ENCODE measurements around the gene RHCE. TPM values are rescaled to one million over a fixed set of nuclear protein-coding genes. Genes with fewer than 3 reads are reported as not detected.

RHCE gene
- total and polyA plus RNA-seq, 2 experiments from 2014 or later = 0.80 to 8.8 TPM

DNA sequence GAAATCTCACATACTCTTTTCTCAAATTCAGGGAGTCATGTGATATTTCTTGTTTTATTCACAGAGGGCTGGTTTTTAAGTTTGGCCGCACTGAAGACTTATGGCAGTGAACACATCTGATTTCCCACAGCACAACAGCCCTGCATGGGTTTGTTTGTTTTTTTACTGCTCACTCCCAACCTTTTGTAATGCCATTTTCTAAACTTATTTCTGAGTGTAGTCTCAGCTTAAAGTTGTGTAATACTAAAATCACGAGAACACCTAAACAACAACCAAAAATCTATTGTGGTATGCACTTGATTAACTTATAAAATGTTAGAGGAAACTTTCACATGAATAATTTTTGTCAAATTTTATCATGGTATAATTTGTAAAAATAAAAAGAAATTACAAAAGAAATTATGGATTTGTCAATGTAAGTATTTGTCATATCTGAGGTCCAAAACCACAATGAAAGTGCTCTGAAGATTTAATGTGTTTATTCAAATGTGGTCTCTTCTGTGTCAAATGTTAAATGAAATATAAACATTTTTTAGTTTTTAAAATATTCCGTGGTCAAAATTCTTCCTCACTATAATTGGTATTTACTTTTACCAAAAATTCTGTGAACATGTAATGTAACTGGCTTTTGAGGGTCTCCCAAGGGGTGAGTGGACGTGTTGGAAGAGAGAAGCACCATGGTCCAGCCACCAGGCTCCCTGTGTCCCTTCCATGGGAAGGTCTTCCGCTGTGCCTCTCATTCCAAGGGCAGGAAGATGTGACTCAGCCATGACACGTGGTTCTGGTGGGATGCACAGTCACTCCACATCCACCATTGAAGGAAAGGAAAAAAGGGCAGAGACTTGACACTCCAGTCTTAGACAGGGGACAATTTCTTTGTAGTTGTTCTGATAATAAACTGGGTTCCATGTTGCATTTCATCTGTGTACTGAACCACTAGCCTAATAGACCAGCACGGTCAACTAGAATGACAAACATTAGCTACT lies 59.7 kb downstream of the RHCE start:
- H3K27ac ChIP-seq = no peak overlapping the region

DNA sequence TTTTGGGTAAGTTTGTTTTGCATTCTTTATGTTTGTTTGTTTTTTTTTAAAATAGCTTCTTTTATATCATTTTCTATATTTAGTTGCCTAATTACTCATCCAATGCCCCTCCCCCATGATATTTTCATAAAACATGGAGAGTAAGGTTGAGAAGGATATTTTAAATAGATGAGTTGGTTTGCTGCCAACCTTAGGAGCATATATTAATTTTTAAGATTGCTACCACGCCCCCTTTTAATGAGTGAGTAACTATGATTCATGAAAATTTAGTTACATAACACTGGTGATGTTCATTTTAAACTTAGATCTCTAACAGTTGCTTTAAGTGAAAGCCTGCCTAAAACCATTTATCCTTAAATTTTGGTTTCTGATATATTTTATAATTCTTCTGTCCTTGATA lies 63.8 kb downstream of the RHCE start:
- H3K4me2 ChIP-seq = no peak overlapping the region
- no peaks in the 10 kb centered on the region for H3K79me2 ChIP-seq
- no peak overlapping the region for H3K4me3 ChIP-seq
- TF ChIP-seq EZH2phosphoT487 (IDR thresholded peaks at IDR 0.05; ENCODE audit: low read depth, severe bottlenecking, unreplicated experiment) (no peak), EZH2 (IDR thresholded peaks at IDR 0.05; ENCODE audit: borderline replicate concordance) (no peak)
- TF ChIP-seq, protein P1, sequence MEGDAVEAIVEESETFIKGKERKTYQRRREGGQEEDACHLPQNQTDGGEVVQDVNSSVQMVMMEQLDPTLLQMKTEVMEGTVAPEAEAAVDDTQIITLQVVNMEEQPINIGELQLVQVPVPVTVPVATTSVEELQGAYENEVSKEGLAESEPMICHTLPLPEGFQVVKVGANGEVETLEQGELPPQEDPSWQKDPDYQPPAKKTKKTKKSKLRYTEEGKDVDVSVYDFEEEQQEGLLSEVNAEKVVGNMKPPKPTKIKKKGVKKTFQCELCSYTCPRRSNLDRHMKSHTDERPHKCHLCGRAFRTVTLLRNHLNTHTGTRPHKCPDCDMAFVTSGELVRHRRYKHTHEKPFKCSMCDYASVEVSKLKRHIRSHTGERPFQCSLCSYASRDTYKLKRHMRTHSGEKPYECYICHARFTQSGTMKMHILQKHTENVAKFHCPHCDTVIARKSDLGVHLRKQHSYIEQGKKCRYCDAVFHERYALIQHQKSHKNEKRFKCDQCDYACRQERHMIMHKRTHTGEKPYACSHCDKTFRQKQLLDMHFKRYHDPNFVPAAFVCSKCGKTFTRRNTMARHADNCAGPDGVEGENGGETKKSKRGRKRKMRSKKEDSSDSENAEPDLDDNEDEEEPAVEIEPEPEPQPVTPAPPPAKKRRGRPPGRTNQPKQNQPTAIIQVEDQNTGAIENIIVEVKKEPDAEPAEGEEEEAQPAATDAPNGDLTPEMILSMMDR (IDR thresholded peaks at IDR 0.05; ENCODE audit: poor library complexity) = no peak
- H3K9me2 ChIP-seq (replicated peaks; ENCODE audit: insufficient read depth) = no peaks in the 10 kb centered on the region
- H2AFZ ChIP-seq = no peak overlapping the region
- H3K27me3 ChIP-seq = no peaks in the 10 kb centered on the region
- DNase-seq (ENCODE audit: low spot score) = no peak
- no peak overlapping the region for H3K27ac ChIP-seq
- H3K4me1 ChIP-seq (ENCODE audit: insufficient read depth) = no peaks in the 10 kb centered on the region
- H3K36me3 ChIP-seq (replicated peaks; ENCODE audit: insufficient read depth, low read depth) = no peaks in the 10 kb centered on the region
- WGBS (ENCODE audit: low lambda C conversion rate, missing lambda C conversion rate) = 100% methylated on average over 1 of the region's 1 CpG
- no peaks in the 10 kb centered on the region for H3K9me3 ChIP-seq (ENCODE audit: low read depth)
- H4K20me1 ChIP-seq (ENCODE audit: insufficient read depth, poor library complexity, severe bottlenecking) = no peaks in the 10 kb centered on the region

More for the DNA sequence above, 59.7 kb downstream of the RHCE start:
- Histone ChIP-seq H4K20me1 (ENCODE audit: insufficient read depth, poor library complexity, severe bottlenecking) (no peaks in the 10 kb centered on the region), H2AFZ (no peak overlapping the region), H3K27me3 (no peaks in the 10 kb centered on the region), H3K79me2 (no peaks in the 10 kb centered on the region), H3K4me3 (no peak overlapping the region), H3K9me2 (replicated peaks; ENCODE audit: insufficient read depth) (no peaks in the 10 kb centered on the region), H3K4me2 (no peak overlapping the region), H3K36me3 (replicated peaks; ENCODE audit: insufficient read depth, low read depth) (no peaks in the 10 kb centered on the region), H3K4me1 (ENCODE audit: insufficient read depth) (no peaks in the 10 kb centered on the region), H3K9me3 (ENCODE audit: low read depth) (no peaks in the 10 kb centered on the region)
- DNase-seq (ENCODE audit: low spot score) = no peak
- TF ChIP-seq, protein P1 (IDR thresholded peaks at IDR 0.05; ENCODE audit: poor library complexity) = no peak
- TF ChIP-seq EZH2 (IDR thresholded peaks at IDR 0.05; ENCODE audit: borderline replicate concordance) = no peak
- WGBS (ENCODE audit: low lambda C conversion rate, missing lambda C conversion rate) = 95% methylated on average over 7 of the region's 7 CpGs

DNA sequence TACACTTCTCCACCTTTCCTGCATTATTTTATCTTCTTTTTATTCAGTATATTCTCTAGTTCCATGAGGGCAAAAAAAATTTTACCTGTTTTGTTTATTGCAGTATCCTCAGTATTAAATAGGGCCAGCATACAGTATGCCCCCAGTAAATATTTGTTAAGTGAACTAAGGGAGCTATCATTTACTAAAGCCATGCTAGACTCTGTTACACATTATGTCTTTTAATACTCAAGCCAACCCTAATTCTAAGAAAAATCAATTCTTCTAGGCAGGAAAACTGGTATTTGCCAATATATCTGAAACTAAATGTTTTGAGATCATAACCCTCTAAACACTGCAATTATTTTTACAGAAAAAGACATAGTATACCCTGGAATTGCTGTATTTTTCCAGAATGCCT lies 64.2 kb downstream of the RHCE start:
- Histone ChIP-seq H4K20me1 (ENCODE audit: insufficient read depth, poor library complexity, severe bottlenecking) (no peaks in the 10 kb centered on the region), H3K4me2 (no peak overlapping the region), H3K9me3 (ENCODE audit: low read depth) (no peaks in the 10 kb centered on the region), H3K27me3 (no peaks in the 10 kb centered on the region), H3K4me3 (no peak overlapping the region), H3K27ac (no peak overlapping the region), H3K4me1 (ENCODE audit: insufficient read depth) (no peaks in the 10 kb centered on the region), H3K79me2 (no peaks in the 10 kb centered on the region), H3K36me3 (replicated peaks; ENCODE audit: insufficient read depth, low read depth) (no peaks in the 10 kb centered on the region), H3K9me2 (replicated peaks; ENCODE audit: insufficient read depth) (no peaks in the 10 kb centered on the region), H2AFZ (no peak overlapping the region)
- DNase-seq (ENCODE audit: low spot score) = no peak
- TF ChIP-seq EZH2 (IDR thresholded peaks at IDR 0.05; ENCODE audit: borderline replicate concordance) (no peak), EZH2phosphoT487 (IDR thresholded peaks at IDR 0.05; ENCODE audit: low read depth, severe bottlenecking, unreplicated experiment) (no peak)
- TF ChIP-seq, protein P1 (IDR thresholded peaks at IDR 0.05; ENCODE audit: poor library complexity) = no peak
